Activated T-cell treated with anti-CD3 and anti-CD28 coated beads, Interleukin-2, amount 50 U/mL, for 72 hours (primary cell): Measurements from ENCODE around the gene LRRC72. TPM values are rescaled to one million over a fixed set of nuclear protein-coding genes. Genes with fewer than 3 reads are reported as not detected.
A peak's percentile ranks its signal among the peaks of the same experiment; 100 is the strongest.

Experiments used
- ATAC-seq, 2 donors: fragments of 150-1000 bp; cut with Tn5 transposase; replicated peaks in 1 of 2; 2 replicates each; pipeline ENCODE4 v1.10.0; 2021; ENCODE audit warnings: moderate library complexity in 2 of 2, mild to moderate bottlenecking in 1 of 2
- DNase-seq, 2 donors: peaks; one replicate each; pipeline ENCODE4 v3.0.0; 2021 to 2022; ENCODE audit warnings: mixed read lengths in 1 of 2
- H3K27ac Mint-ChIP-seq: one replicate; pipeline ENCODE4 v1.8.0; 2022; ENCODE audit warnings: mild to moderate bottlenecking, moderate library complexity, mixed read lengths
- H3K27me3 Mint-ChIP-seq: one replicate; pipeline ENCODE4 v1.8.0; 2022; ENCODE audit warnings: low read depth, mixed read lengths
- H3K36me3 Mint-ChIP-seq, 2 donors: one replicate each; pipeline ENCODE4 v1.8.0; 2022; ENCODE audit warnings: mixed read lengths in 2 of 2, mild to moderate bottlenecking in 1 of 2; ENCODE audit not compliant: insufficient read depth in 2 of 2
- H3K4me1 Mint-ChIP-seq: one replicate; pipeline ENCODE4 v1.8.0; 2022; ENCODE audit warnings: low read depth, mixed read lengths
- H3K4me3 Mint-ChIP-seq, 2 donors: one replicate each; pipeline ENCODE4 v1.8.0; 2022; ENCODE audit warnings: mild to moderate bottlenecking in 2 of 2, mixed read lengths in 2 of 2, moderate library complexity in 2 of 2
- H3K9me3 Mint-ChIP-seq, 2 donors: one replicate each; pipeline ENCODE4 v1.8.0; 2022; ENCODE audit warnings: mixed read lengths in 2 of 2
- total RNA-seq, 2 donors: library from RNA; stranded (reverse); gene quantifications; one replicate each; pipeline ENCODE4 v1.2.3, GENCODE V29; 2022

LRRC72 gene
- total RNA-seq, 2 donors from 2014 or later: not detected

DNA sequence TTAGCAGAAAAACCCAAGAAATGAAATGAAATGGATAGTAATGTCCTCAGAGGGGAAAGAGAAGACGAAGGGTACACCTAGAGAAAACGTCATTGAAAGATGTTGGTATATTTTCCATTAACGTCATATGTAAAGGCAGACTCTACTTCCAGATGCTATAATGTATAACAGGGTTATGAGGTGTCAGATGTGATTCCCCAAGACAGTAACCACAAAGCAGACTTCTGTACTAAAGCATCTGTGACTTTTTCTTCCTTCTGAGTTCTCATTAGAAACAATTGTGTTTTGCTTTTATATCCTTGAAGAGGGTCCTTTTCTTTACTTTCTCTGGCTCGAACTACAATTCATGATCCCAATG lies 37.4 kb downstream of the LRRC72 start:
- peak overlapping the region; percentile 59 to 77 for H3K4me3 Mint-ChIP-seq

DNA sequence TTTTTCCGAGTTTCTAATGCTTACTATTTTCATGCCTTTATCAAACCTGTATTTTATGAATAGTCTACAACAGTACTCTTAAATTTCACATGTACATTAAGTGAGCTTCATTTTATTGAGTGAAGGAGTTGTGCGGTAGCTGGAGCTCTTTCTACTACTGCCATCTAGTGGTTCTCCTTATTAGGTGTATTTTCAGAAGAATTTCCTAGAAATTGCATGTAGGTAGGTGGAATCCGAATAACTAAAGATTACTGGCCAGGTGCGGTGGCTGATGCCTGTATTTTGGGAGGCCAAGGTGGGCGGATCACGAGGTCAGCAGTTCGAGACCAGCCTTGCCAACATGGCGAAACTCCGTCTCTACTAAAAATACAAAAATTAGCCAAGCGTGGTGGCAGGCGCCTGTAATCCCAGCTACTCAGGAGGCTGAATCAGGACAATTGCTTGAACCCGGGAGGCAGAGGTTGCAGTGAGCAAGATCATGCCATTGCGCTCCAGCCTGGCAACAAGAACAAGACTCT lies 38.3 kb downstream of the LRRC72 start:
- H3K27ac Mint-ChIP-seq: peak overlapping the region; percentile 92

More for the DNA sequence above, 37.4 kb downstream of the LRRC72 start:
- Mint-ChIP-seq H3K4me1 (peaks cover 24% of the 10 kb centered on the region), H3K27me3 (no peaks in the 10 kb centered on the region), H3K36me3 (no peaks in the 10 kb centered on the region), H3K9me3 (no peaks in the 10 kb centered on the region), H3K27ac (peak overlapping the region; percentile 71)
- DNase-seq (no peak), ATAC-seq (peak; percentile 79 to 82)

DNA sequence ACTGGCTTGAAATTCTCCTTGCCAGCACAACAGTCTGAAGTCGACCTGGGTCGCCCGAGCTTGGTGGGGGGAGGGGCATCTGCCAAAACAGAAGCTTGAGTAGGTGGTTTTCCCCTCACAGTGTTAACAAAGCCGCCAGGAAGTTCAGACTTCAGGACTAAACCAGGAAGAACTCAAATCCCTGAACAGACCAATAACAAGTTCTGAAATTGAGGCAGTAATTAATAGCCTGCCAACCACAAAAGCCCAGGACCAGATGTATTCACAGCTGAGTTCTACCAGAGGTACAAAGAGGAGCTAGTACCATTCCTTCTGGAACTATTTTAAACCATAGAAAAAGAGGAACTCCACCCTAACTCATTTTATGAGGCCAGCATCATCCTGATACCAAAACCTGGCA lies 45.3 kb downstream of the LRRC72 start:
- ATAC-seq (no peak), DNase-seq (no peak)
- Mint-ChIP-seq H3K9me3 (peaks cover 0 to 4% of the 10 kb centered on the region in 2 donors), H3K36me3 (peaks cover 0 to 3% of the 10 kb centered on the region in 2 donors), H3K27me3 (no peaks in the 10 kb centered on the region), H3K4me1 (no peaks in the 10 kb centered on the region), H3K27ac (no peak overlapping the region), H3K4me3 (no peak overlapping the region)

More for the DNA sequence above, 38.3 kb downstream of the LRRC72 start:
- DNase-seq (peak in 1 of 2 donors; percentile 6), ATAC-seq (peak; percentile 53 to 62)
- Mint-ChIP-seq H3K4me1 (peaks cover 24% of the 10 kb centered on the region), H3K4me3 (peak overlapping the region in 1 of 2 donors; percentile 77), H3K27me3 (no peaks in the 10 kb centered on the region), H3K36me3 (no peaks in the 10 kb centered on the region), H3K9me3 (no peaks in the 10 kb centered on the region)

DNA sequence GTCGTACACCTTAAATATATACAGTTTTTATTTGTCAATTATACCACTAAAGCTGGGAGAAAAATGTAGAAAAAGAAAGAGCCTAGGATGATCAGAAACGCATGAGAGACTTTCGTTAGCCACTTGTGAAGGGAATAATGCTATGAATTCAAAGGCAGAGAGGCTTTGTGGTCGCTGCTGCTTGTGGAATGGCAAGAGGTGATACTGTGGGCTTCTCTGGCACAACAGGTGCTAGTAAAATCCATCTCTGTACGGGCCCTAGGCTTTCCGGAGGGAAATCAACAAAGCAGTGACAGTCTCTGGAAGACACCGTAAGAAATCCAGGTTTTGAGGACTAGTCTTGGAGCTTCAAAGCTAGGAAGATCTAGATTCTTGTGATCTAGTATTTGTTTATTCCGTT lies 52.6 kb downstream of the LRRC72 start:
- H3K4me3 Mint-ChIP-seq: no peak overlapping the region
- ATAC-seq (no peak), DNase-seq (no peak)
- H3K27ac Mint-ChIP-seq: no peak overlapping the region
- H3K36me3 Mint-ChIP-seq: no peaks in the 10 kb centered on the region
- H3K4me1 Mint-ChIP-seq: no peaks in the 10 kb centered on the region
- no peaks in the 10 kb centered on the region for H3K27me3 Mint-ChIP-seq
- no peaks in the 10 kb centered on the region for H3K9me3 Mint-ChIP-seq

DNA sequence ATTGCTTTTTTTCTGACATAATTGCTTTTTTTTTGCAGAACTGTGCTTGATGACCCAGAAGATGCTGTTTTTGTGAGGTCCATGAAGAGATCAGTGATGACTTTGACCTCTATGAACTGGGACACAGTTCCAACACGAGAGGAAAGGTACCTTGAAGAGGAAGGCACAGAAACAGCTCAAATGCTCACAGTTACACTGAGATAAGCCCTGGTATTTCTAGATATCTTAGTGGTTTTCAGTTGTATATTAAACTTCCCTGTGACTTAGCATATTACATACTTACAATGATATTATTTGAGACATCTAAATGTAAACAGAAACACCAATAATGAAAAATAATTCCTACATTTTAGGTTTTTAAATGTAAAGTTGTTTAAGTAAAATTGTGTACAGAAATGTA lies 54.7 kb downstream of the LRRC72 start:
- Mint-ChIP-seq H3K36me3 (no peaks in the 10 kb centered on the region), H3K27me3 (no peaks in the 10 kb centered on the region), H3K4me1 (no peaks in the 10 kb centered on the region), H3K27ac (no peak overlapping the region), H3K4me3 (no peak overlapping the region), H3K9me3 (no peaks in the 10 kb centered on the region)
- ATAC-seq (no peak), DNase-seq (no peak)

DNA sequence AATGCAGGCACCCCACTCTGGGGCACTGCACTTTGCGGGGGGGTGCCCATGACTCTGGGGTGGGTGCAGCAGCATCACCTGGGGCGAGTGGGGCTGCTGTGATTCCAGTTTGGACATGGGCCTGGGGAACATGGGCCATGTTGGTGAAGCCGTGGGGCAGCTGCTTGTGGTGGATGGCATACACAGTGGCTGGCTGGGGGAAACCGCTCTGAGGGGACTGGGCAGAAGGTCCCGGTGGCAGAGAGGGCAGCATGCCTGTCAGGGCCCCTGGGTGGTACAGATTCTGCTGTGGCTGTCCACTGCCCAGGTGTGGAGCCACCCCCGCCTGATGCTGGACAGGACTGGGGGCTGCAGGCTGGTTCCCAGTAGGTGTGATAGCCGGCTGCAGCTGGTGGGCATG lies 57.2 kb downstream of the LRRC72 start:
- no peak overlapping the region for H3K4me3 Mint-ChIP-seq
- ATAC-seq (no peak), DNase-seq (no peak)
- H3K36me3 Mint-ChIP-seq: no peaks in the 10 kb centered on the region
- no peaks in the 10 kb centered on the region for H3K9me3 Mint-ChIP-seq
- H3K27ac Mint-ChIP-seq: no peak overlapping the region
- no peaks in the 10 kb centered on the region for H3K27me3 Mint-ChIP-seq
- H3K4me1 Mint-ChIP-seq: no peaks in the 10 kb centered on the region

DNA sequence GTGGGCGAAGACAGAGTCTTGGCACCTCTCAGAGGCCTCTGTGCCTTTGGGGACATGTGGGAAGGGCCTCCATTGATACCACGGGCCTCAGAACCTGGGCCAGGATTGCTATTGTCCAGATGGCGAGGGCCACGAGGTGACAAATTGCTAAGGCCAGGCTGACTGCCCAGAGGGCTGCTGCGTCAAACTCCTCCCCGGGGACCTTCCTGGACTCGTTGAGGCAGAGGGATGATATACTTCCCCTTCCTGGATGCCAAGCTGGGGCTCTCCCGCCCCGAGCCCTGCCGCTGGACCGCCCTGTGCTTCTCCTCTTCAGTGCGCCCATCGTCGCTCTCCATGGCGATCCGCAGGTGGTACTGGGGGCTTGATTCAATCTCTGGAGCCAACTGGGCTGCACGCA lies 58.9 kb downstream of the LRRC72 start:
- ATAC-seq (no peak), DNase-seq (no peak)
- Mint-ChIP-seq H3K4me3 (no peak overlapping the region), H3K9me3 (no peaks in the 10 kb centered on the region), H3K27me3 (no peaks in the 10 kb centered on the region), H3K4me1 (no peaks in the 10 kb centered on the region), H3K36me3 (no peaks in the 10 kb centered on the region), H3K27ac (no peak overlapping the region)

DNA sequence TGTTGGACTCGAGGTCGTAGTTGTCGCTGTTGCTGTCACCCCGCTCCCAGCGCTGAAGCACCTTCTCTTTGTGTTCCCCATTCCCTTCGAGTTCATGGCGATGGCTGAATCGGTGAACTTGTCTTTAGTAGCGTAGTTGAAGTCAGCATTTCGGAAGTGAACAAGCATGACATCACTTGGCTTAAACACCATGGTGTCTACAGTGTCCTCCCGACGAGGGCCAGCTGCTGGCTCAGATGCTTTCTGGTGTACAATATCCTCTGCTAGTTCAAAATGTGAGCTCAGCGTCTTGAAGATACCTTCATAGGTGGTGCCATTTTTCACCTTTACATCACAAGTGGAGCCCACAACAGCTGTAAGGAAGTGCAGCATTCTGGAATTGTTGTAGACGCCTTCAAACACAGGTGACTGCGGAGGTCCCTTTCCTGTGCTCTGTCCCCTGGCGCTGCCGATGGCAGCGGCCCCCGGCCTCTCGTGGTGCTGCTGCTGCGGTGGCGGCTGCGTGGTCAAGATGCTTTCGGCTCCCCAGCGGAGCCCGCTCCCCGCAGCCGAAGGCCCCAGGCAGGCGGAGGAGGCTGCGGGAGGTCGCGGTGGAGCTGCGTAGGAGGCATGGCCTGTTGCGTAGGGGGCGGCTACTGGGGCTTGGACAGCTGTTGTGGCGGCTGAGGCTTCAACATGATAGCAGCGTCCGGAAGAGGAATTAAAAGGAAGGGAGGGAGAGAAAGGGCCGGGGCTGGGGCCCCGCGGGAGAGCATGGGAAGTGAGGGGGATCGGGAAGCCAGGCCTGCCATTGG lies 59.7 kb downstream of the LRRC72 start:
- ATAC-seq (peak in 1 of 2 donors; percentile 33), DNase-seq (no peak)
- Mint-ChIP-seq H3K4me1 (no peaks in the 10 kb centered on the region), H3K36me3 (no peaks in the 10 kb centered on the region), H3K27me3 (no peaks in the 10 kb centered on the region), H3K4me3 (peak overlapping the region in 1 of 2 donors; percentile 16), H3K27ac (no peak overlapping the region), H3K9me3 (no peaks in the 10 kb centered on the region)

DNA sequence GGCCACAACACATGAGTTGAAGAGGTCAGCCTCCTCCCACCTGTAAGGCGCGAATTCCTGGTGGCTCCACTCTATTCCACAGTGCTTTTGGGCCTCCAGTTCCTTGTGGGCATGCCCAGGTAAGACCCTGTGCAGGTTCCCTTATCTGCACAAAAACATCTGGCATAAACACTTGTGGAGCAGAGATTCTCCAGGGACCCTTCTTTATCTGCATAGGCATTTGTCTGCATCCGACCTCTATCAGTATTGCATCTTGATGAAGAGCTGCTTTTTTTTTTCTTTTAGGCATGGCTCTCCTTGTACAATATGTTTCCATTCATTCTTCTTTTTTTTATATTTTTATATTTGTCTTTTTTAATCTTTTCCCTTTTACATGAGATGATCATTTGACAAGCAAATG lies 60.5 kb downstream of the LRRC72 start:
- no peaks in the 10 kb centered on the region for H3K4me1 Mint-ChIP-seq
- H3K36me3 Mint-ChIP-seq: no peaks in the 10 kb centered on the region
- no peak overlapping the region for H3K4me3 Mint-ChIP-seq
- no peaks in the 10 kb centered on the region for H3K27me3 Mint-ChIP-seq
- no peaks in the 10 kb centered on the region for H3K9me3 Mint-ChIP-seq
- no peak overlapping the region for H3K27ac Mint-ChIP-seq
- DNase-seq (no peak), ATAC-seq (no peak)

DNA sequence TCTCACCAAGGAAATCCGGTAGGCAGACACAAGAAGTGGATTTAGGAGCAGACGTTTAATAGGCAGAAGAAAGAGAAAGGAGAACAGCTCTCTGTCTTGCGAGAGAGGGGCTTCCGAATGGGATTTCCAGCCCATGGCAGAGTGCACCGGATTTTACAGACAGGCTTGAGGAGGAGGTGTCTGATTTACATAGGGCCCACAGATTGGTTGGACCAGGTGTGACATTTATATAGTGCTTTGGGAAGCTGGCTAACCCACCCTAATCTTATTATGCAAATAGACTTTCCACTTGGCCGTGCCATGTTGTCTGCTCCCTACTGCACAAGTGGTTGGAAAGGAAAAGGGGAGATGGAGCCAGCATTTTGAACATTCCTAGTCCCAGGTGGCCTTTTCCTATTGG lies 61.2 kb downstream of the LRRC72 start:
- Mint-ChIP-seq H3K27ac (no peak overlapping the region), H3K4me3 (no peak overlapping the region), H3K36me3 (no peaks in the 10 kb centered on the region), H3K4me1 (no peaks in the 10 kb centered on the region), H3K9me3 (no peaks in the 10 kb centered on the region), H3K27me3 (no peaks in the 10 kb centered on the region)
- ATAC-seq (no peak), DNase-seq (no peak)

DNA sequence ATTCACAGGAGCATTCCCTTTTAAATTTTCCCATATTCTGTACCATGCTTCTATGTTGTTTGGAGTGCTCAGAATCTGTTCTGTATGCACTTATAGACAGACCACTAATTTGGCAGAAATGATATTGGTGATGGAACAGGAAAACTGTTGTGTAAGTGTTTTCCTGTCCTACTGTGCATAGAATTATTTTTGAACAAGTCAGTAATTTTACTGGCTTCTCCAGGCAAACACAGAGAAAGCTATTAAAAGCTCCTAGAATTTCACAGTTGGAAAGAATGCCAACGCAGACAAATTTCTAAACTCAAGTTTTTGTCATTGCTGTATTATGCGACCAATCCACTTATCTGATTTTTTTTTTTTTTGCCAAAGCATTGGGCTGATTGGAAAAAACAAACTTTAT lies 63.3 kb downstream of the LRRC72 start:
- ATAC-seq (no peak), DNase-seq (no peak)
- Mint-ChIP-seq H3K27me3 (no peaks in the 10 kb centered on the region), H3K4me1 (no peaks in the 10 kb centered on the region), H3K4me3 (no peak overlapping the region), H3K9me3 (no peaks in the 10 kb centered on the region), H3K36me3 (no peaks in the 10 kb centered on the region), H3K27ac (no peak overlapping the region)

DNA sequence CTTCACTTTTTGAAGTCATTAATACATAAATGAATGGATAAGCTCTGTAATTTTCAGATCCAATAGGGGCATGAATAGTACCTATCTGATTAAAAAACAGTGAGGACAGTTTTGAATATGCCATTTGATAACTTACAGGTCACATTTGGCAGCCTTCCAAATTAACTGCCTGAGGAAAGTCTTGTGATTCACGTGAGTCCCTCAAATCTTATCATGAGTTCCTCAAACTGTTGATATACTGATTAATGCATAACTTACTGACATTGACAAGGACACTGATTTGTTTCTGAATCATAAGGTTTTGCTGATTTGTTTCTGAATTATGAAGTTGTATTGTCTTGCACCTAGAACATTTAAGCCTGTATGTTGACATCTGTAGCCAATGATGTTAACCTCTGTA lies 63.8 kb downstream of the LRRC72 start:
- Mint-ChIP-seq H3K36me3 (no peaks in the 10 kb centered on the region), H3K4me3 (no peak overlapping the region), H3K27ac (no peak overlapping the region), H3K27me3 (no peaks in the 10 kb centered on the region), H3K4me1 (no peaks in the 10 kb centered on the region), H3K9me3 (no peaks in the 10 kb centered on the region)
- DNase-seq: no peak
- no peak for ATAC-seq

DNA sequence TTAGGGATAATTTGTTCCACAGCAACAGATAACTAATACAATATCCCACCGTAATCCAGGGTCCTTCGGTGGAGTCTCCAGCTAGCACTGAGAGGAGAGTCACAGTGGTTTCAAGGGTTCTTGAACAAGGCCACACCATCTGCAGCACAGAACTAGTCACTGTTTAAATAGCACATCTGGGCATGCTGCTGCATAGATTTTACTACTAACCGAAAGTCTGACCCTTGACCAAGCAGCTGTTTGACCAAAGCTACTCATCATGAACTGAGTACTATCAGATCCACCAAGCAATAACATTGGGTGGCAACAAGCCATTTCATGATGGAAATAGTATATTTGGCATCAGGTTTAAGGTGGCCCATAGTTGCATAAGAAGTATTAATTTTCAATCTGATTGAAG lies 65.8 kb downstream of the LRRC72 start:
- no peaks in the 10 kb centered on the region for H3K4me1 Mint-ChIP-seq
- DNase-seq (no peak), ATAC-seq (no peak)
- no peak overlapping the region for H3K27ac Mint-ChIP-seq
- no peaks in the 10 kb centered on the region for H3K27me3 Mint-ChIP-seq
- H3K36me3 Mint-ChIP-seq: no peaks in the 10 kb centered on the region
- H3K9me3 Mint-ChIP-seq: no peaks in the 10 kb centered on the region
- no peak overlapping the region for H3K4me3 Mint-ChIP-seq

DNA sequence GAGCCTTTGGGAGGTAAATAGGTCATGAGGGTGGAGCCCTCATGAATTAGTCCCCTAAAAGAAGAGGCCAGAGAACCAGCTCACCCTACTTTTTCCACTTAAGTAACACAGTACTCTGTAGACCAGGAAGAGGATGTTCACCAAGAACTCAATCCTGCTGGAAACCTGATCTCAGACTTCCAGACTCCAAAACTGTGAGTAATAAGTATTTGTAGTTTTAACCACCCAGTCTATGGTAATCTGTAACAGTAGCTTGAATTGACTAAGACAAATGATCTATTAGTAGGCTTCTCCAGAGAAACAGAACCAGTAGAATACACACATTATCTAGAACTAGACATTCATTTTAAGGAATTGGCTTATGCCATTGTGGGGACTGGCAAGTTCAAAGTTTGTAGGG lies 67.4 kb downstream of the LRRC72 start:
- Mint-ChIP-seq H3K36me3 (no peaks in the 10 kb centered on the region), H3K4me1 (no peaks in the 10 kb centered on the region), H3K27me3 (no peaks in the 10 kb centered on the region), H3K4me3 (no peak overlapping the region), H3K27ac (no peak overlapping the region), H3K9me3 (no peaks in the 10 kb centered on the region)
- DNase-seq (no peak), ATAC-seq (no peak)
